CD4-positive, alpha-beta T cell (primary cell): Measurements from ENCODE around the gene NDUFS7. TPM values are rescaled to one million over a fixed set of nuclear protein-coding genes. Genes with fewer than 3 reads are reported as not detected.

Experiments used
- ATAC-seq: fragments of 200-7000 bp; cut with Tn5 transposase; one replicate; pipeline ENCODE4 v1.10.0; 2022; ENCODE audit warnings: mild to moderate bottlenecking; ENCODE audit not compliant: poor library complexity
- CTCF ChIA-PET: fragments of 350-600 bp; sonication (Branson Sonifier 250); formaldehyde crosslinking; loops from one replicate; lab custom pipeline; 2021; ENCODE audit warnings: antibody characterized with exemption, inconsistent platforms; lab: Charles Lee
- POLR2A ChIA-PET: fragments of 350-600 bp; sonication (Branson Sonifier 250); formaldehyde crosslinking; loops from one replicate; lab custom pipeline; 2021; ENCODE audit warnings: antibody characterized with exemption, inconsistent platforms; lab: Charles Lee
- DNase-seq, 14 experiments: peaks; one replicate each; pipeline ENCODE4 v3.0.0-alpha.2; 2013 to 2020; ENCODE audit warnings: mixed read lengths in 2 of 14
- H3K27ac ChIP-seq, 2 donors: one replicate each; pipeline versions ENCODE4 v1.5.1 to v1.7.0; 2013; ENCODE audit warnings: low read length in 2 of 2, low read depth in 1 of 2, mild to moderate bottlenecking in 1 of 2
- H3K27me3 ChIP-seq, 2 experiments: 1 replicate in 1 of 2; 2 replicates in 1 of 2; pipeline versions ENCODE4 v1.6.1 to v1.7.0; 2013; ENCODE audit warnings: low read length in 2 of 2, control low read depth in 1 of 2, mild to moderate bottlenecking in 1 of 2, moderate library complexity in 1 of 2; ENCODE audit not compliant: insufficient read depth in 2 of 2, control insufficient read depth in 1 of 2
- H3K36me3 ChIP-seq: one replicate; pipeline ENCODE4 v1.6.1; 2013; ENCODE audit warnings: low read length, control low read depth; ENCODE audit not compliant: insufficient read depth
- H3K4me1 ChIP-seq: one replicate; pipeline ENCODE4 v1.6.1; 2013; ENCODE audit warnings: low read length, control low read depth; ENCODE audit not compliant: insufficient read depth
- H3K4me3 ChIP-seq: one replicate; pipeline ENCODE4 v1.5.1; 2013; ENCODE audit warnings: mild to moderate bottlenecking, low read length, moderate library complexity
- H3K9me3 ChIP-seq, 2 experiments: 1 replicate in 1 of 2; 2 replicates in 1 of 2; pipeline versions ENCODE4 v1.6.1 to v1.7.0; 2013; ENCODE audit warnings: low read length in 2 of 2, mild to moderate bottlenecking in 2 of 2, control low read depth in 1 of 2, moderate library complexity in 1 of 2; ENCODE audit not compliant: control insufficient read depth in 1 of 2, insufficient read depth in 1 of 2
- H3K27ac Mint-ChIP-seq: one replicate; pipeline ENCODE4 v1.8.0; 2020; ENCODE audit warnings: mixed read lengths
- H3K27me3 Mint-ChIP-seq: one replicate; pipeline ENCODE4 v1.8.0; 2021; ENCODE audit warnings: mixed read lengths
- H3K36me3 Mint-ChIP-seq: one replicate; pipeline ENCODE4 v1.8.0; 2021; ENCODE audit warnings: low read depth, mixed read lengths
- H3K4me1 Mint-ChIP-seq: one replicate; pipeline ENCODE4 v1.8.0; 2021; ENCODE audit warnings: low read depth, mixed read lengths
- H3K4me3 Mint-ChIP-seq: one replicate; pipeline ENCODE4 v1.8.0; 2020; ENCODE audit warnings: mild to moderate bottlenecking, mixed read lengths
- H3K9me3 Mint-ChIP-seq: one replicate; pipeline ENCODE4 v1.8.0; 2020; ENCODE audit warnings: mixed read lengths
- intact Hi-C, 2 experiments: fragments of 100-400 bp; cut with DNase I in 1 of 2; cut with micrococcal nuclease in 1 of 2; formaldehyde crosslinking; loops; one replicate each; pipeline versions ENCODE4 v1.15.1 to v1.9.0; 2023 to 2025; cut with DNase I, micrococcal nuclease
- total RNA-seq, 174 experiments: library from RNA in 2 of 174; stranded (reverse) in 2 of 174; gene quantifications; one replicate each; pipeline ENCODE4 v1.2.3 and lab custom pipeline; 2021 to 2026
- TF ChIP-seq, protein P1 (sequence below): fragments of 200-600 bp; IDR thresholded peaks from one replicate; pipeline ENCODE4 v1.8.0; 2022; ENCODE audit warnings: antibody characterized with exemption, mild to moderate bottlenecking

Gene NDUFS7
- total RNA-seq, 2 experiments from 2014 or later, result 40.0 to 42.6 TPM

DNA sequence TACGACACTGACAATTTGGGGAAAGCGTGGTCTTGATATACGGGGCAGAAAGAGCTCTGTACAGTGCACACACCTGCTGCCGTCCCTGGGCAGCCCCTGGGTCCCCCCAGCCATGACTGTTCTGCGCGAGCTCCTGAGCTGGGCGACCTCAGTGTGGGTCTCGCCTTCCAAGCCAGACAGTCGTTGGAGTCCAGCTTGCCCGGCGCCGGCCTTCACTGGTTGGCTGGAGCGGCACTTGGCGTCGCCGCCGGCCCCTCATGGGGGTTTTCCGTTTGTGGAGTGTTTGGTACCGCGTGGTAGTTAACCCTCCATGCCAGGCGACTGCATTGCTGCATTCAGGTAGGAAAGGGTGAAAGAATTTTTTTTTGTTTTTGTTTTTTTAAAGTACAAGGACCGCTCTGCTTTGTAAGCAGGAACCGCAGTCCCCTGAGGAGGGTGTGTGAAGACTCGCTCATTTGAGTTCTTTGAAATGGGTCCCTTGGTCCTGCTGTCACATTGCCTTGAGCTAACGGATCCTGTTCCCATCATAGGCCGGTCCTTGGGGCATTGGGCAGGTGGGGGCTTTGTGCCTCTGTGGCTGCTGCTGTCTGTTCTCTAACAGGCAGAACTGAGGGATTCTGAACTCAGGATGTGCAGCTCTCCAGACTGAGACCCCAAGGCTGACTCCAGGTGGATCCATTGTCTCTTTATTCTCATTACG lies 43.7 kb downstream of the NDUFS7 start:
- ChIA-PET CTCF (no interaction called here), POLR2A (no interaction called here)
- Histone ChIP-seq H3K4me3 (no peak overlapping the region), H3K27me3 (no peaks in the 10 kb centered on the region), H3K36me3 (peaks cover 83% of the 10 kb centered on the region), H3K9me3 (no peaks in the 10 kb centered on the region), H3K4me1 (no peaks in the 10 kb centered on the region), H3K27ac (no peak overlapping the region)
- H3K4me1 Mint-ChIP-seq, result peaks cover 4% of the 10 kb centered on the region
- no peaks in the 10 kb centered on the region for H3K9me3 Mint-ChIP-seq
- H3K27ac Mint-ChIP-seq, result no peak overlapping the region
- no peaks in the 10 kb centered on the region for H3K27me3 Mint-ChIP-seq
- intact Hi-C loops, result no loop called here
- no peak for DNase-seq
- TF ChIP-seq, protein P1, sequence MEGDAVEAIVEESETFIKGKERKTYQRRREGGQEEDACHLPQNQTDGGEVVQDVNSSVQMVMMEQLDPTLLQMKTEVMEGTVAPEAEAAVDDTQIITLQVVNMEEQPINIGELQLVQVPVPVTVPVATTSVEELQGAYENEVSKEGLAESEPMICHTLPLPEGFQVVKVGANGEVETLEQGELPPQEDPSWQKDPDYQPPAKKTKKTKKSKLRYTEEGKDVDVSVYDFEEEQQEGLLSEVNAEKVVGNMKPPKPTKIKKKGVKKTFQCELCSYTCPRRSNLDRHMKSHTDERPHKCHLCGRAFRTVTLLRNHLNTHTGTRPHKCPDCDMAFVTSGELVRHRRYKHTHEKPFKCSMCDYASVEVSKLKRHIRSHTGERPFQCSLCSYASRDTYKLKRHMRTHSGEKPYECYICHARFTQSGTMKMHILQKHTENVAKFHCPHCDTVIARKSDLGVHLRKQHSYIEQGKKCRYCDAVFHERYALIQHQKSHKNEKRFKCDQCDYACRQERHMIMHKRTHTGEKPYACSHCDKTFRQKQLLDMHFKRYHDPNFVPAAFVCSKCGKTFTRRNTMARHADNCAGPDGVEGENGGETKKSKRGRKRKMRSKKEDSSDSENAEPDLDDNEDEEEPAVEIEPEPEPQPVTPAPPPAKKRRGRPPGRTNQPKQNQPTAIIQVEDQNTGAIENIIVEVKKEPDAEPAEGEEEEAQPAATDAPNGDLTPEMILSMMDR, result no peak
- no peak for ATAC-seq
- H3K4me3 Mint-ChIP-seq, result no peak overlapping the region
- peaks cover 68% of the 10 kb centered on the region for H3K36me3 Mint-ChIP-seq

DNA sequence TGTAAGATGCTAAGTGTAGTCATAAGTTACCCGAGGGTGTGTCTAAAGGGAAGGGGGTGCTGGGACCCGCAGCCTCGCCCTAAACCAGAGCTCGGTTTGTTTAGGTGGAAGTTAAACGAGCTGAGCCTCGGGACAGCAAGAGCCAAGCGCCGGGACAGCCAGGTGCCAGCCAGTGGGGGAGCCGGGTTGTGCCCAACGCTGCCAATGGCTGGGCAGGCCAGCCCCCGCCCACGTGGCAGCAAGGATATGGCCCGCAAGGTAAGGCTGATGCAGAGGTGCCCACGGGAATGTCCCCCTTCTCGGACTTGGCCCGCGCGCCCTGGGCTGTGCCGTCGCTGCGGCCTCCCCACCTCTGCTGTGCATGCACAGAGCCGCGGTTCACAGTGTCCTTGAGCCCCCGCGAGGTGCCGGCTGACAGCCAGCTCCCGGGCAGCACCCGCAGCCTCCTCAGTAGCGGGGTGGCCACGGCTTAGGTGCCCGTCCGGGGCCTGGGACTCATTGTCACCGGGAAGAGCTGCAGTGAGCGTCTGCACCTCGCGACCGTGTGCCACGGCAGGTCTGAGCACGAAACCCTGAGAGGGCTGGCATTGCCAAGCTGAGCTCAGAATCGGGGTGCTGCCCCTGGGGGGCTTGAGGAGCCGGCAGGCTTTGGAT lies 45.2 kb downstream of the NDUFS7 start:
- no peak overlapping the region for H3K27ac Mint-ChIP-seq
- H3K4me3 ChIP-seq, result no peak overlapping the region
- no peak for DNase-seq
- no peaks in the 10 kb centered on the region for H3K9me3 Mint-ChIP-seq
- peaks cover 59% of the 10 kb centered on the region for H3K36me3 Mint-ChIP-seq
- POLR2A ChIA-PET, result interaction anchor here (1.1 kb wide), 1 partner anchor 16 kb away, joined by 3 read pairs; no protein-coding TSS in a partner anchor
- CTCF ChIA-PET, result no interaction called here
- H3K27me3 Mint-ChIP-seq, result no peaks in the 10 kb centered on the region
- no peaks in the 10 kb centered on the region for H3K4me1 ChIP-seq
- ATAC-seq, result no peak
- no peaks in the 10 kb centered on the region for H3K4me1 Mint-ChIP-seq
- TF ChIP-seq, protein P1, result no peak
- intact Hi-C loops, result no loop called here
- H3K27ac ChIP-seq, result no peak overlapping the region
- no peak overlapping the region for H3K4me3 Mint-ChIP-seq
- no peaks in the 10 kb centered on the region for H3K27me3 ChIP-seq
- H3K36me3 ChIP-seq, result peaks cover 84% of the 10 kb centered on the region
- H3K9me3 ChIP-seq, result no peaks in the 10 kb centered on the region

DNA sequence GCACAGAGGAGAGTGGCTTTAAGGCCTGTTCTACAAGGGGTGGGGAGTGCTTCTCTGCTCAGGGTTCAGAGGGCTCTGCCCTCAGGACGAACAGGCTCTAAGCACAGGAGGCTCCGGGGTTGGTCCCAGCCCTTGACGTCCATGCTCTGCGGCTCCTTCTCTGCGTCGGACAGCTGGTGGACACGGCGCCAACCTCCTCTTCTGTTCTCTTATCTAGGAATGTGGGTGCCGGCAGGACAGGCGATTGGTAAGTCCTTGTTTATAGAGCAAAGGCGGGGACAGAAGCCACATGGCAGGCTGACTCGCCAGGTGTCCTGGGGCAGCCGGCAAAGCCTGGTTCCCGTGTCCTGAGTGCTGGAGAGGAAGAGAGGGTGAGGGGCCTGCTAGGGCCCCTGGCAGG lies 46.0 kb downstream of the NDUFS7 start:
- Histone ChIP-seq H3K36me3 (peaks cover 85% of the 10 kb centered on the region), H3K27ac (no peak overlapping the region), H3K27me3 (no peaks in the 10 kb centered on the region), H3K4me3 (no peak overlapping the region), H3K4me1 (no peaks in the 10 kb centered on the region), H3K9me3 (no peaks in the 10 kb centered on the region)
- Mint-ChIP-seq H3K4me3 (no peak overlapping the region), H3K36me3 (peaks cover 54% of the 10 kb centered on the region), H3K27me3 (no peaks in the 10 kb centered on the region), H3K27ac (no peak overlapping the region), H3K9me3 (no peaks in the 10 kb centered on the region), H3K4me1 (no peaks in the 10 kb centered on the region)
- DNase-seq, result no peak
- ChIA-PET POLR2A (no interaction called here), CTCF (no interaction called here)
- intact Hi-C loops, result no loop called here
- TF ChIP-seq, protein P1, result no peak
- ATAC-seq, result no peak
